ENCODE results near the gene ATP8B3. TPM values are rescaled to one million over a fixed set of nuclear protein-coding genes. Genes with fewer than 3 reads are reported as not detected.

The ATP8B3 gene
- polyA plus RNA-seq (ENCODE audit: insufficient read length in 3 of 3) = under 1 TPM; 0.56 to 1.00 (median 0.65) TPM
- long read RNA-seq, donor 1 = 0 reads
- long read RNA-seq, donor 2 = 0 reads
- long read RNA-seq, donor 3 = 0 reads
- long read RNA-seq, donor 4 = 0 reads
- long read RNA-seq, donor 5 = 0 reads
- long read RNA-seq, donor 6 = 0 reads
- long read RNA-seq, donor 7 = 0 reads
- long read RNA-seq, donor 8 = 0 reads
- long read RNA-seq, donor 9 = 0 reads
- long read RNA-seq, donor 10 = 0 reads
- long read RNA-seq, donor 11 = 0 reads
- long read RNA-seq, donor 12 = 0 reads
- long read RNA-seq, donor 13 = 0 reads
- long read RNA-seq, donor 14 = 0 reads
- long read RNA-seq, donor 15 = 0 reads
- long read RNA-seq, donor 16 = 0 reads

DNA sequence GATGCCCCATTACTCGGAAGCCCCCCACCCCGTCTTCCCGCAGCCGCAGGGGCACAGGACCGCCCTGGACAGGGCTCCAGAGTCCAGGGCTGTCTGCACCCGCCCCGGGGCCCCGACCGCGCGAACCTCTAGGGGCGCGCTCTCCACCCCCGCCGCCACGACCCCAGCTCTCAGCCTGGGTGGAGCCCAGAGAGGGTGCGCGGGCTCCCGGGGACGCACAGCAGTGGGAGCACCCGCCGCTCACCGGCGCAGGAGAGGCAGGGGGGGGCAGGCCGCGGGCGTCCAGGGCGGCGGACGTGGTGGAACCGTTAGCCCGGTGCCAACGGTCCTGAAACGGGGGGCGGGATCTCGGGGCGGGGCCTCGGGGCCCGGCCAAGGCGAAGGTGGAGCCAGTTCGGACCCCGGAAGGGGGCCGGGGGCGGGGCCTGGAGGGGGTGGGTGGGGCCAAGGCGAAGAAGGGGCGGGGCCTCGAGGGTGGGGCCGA, at the start of gene ATP8B3:
TSS of gene ATP8B3 (minus strand) at position 335 of the 484 bp plus-strand sequence. CDS start 540 bp downstream, outside the sequence.
- DNase-seq (ENCODE audit: extremely low read depth in 1 of 11, low read depth in 9 of 11, low spot score in 4 of 11) = no peak

DNA sequence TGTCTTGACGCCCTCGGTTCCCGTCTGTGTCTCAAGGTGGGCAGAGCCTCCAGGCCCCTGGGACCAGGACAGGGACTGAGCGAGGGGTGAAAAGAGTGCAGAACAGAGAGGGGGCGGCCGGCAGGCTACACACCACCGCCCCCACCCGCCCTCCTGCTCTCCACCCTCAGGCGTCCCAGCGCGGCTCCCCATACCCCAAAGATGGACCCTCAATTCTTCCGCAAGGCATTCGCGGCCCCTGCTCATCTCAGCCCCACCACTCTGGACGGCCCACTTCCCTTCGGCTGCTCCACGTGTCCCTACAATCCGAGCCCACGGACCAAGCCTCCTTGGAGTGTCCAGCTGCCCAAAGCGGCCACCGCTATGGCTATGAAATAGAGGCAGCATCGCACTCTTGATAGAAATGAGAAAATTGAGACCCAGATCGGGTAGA, 49.5 kb upstream of the ATP8B3 start:
- no peak for DNase-seq (ENCODE audit: extremely low read depth in 1 of 11, low read depth in 9 of 11, low spot score in 4 of 11)

GRCh38 chr19:1860821-1861598, 48.9 kb upstream of the ATP8B3 start:
- no peak for DNase-seq (ENCODE audit: extremely low read depth in 1 of 11, low read depth in 9 of 11, low spot score in 4 of 11)

DNA sequence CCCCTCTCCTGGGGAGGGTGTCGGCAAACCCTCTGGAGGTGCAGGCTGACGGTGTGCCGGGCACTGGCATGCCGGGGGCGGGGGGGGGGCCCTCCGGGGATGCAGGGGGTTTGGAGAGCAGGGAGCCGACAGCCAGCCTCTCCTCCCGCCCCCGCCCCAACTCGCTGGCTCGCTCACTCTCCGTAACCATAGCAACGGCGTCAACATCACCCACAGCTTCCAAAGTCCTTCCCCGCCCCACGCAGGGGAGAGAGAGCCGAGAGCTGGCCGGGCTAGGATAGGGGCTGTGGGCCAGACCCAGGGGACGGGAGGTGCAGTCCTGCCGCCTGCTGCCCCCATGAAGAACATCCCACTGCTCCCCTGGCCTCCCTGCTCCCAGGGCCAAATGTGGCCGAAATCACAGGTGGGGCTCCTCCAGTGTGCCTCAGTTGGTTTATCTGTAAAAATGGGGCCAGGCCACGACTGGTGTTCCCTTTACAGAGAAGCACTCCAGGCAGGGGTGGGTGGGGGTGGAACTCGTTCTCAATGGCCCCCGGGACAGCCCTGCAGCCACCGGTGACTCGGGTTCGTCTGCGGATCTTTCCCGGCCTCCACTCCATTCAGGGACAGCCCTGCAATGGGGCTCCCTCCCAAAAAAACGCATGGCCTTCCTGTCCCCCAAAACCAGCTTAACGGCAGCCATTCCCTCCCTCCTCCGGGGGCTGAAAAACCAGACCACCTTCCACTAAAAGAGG, 48.1 kb upstream of the ATP8B3 start:
- peak in 8 of 11 donors; percentile 62 to 91 (median 80) for DNase-seq (ENCODE audit: extremely low read depth in 1 of 11, low read depth in 9 of 11, low spot score in 4 of 11)

- no peak for DNase-seq (ENCODE audit: extremely low read depth in 1 of 11, low read depth in 9 of 11, low spot score in 4 of 11)
Measured at GRCh38 chr19:1859331-1859781, 47.3 kb upstream of the ATP8B3 start.

GRCh38 chr19:1858412-1859081, 46.5 kb upstream of the ATP8B3 start:
- no peak for DNase-seq (ENCODE audit: extremely low read depth in 1 of 11, low read depth in 9 of 11, low spot score in 4 of 11)

DNA sequence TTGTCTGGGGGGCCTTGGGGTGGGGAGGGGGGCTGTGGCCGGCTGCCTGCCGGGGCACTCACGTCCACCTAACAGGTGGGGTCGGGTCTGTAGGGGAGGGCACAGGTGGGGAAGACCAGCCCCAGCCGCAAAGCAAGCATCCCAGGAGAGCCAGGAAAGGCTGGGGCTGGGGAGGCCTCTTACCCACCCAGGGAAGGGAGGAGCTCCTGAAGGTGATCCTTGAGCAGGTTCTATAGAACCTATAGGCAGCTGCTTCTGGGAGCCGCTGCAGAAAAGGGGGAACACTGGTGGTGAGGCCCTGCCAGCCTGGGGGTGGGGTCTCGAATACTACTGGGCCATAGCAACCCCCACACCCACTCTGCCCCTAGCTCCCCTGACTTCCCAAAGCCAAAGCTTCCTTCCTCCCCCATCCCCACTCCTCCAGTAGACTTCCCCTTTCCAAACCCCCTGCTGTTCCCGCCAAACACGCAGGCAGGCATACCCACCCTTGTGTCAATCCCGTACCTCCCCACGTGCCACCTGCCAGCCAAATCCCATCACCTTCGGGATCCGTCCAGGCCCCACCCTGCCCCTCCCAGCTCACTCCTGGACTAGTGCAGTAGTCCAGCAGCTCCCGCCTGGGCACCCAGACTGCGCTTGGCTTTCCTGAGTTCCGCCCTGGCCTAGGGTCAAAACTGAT, 45.7 kb upstream of the ATP8B3 start:
- DNase-seq (ENCODE audit: extremely low read depth in 1 of 11, low read depth in 9 of 11, low spot score in 4 of 11) = no peak

DNA sequence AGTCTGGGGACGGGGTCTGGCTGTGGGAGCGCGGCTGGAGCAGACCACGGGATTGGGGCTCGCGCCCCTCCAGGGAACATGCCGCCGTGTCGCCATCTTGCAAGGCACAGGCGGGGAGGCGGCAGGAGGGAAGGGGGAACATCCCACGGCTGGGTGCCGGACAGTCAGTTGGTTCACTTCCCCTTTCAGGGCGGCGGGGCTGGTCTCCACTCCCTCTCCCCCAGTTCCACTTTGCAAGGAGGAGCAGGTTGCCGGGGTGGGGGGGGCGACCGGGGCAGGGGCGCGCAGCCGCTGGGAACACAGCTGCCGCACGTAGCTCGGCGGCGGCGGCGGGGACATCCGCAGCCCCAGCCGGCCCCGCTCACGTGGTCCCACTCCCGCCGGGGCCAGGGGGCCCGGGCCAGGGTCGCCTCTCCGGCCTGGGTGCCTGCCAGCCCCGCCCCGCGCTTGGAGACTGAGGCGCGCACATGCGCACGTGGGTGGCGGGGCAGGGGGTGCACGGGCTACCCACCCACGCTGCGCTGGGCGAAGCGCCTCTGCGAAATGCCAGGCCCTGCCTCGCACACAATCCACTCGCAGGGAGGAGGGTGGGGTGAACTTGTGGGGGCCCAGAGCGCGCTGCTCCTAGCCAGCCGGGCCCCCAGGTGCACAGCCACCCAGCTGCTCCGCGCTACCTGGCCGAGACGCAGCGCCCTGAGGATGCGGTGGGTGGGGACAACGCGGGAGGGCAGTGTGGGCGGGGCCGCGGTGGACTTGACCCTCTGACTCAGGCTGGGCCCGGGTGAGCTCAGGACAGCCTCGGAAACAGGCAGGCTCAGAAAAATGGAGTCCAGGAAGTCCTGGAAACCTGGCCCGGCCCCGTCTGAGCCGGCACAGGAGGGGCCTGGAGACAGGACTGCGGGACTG, 44.9 kb upstream of the ATP8B3 start:
- no peak for DNase-seq (ENCODE audit: extremely low read depth in 1 of 11, low read depth in 9 of 11, low spot score in 4 of 11)

DNA sequence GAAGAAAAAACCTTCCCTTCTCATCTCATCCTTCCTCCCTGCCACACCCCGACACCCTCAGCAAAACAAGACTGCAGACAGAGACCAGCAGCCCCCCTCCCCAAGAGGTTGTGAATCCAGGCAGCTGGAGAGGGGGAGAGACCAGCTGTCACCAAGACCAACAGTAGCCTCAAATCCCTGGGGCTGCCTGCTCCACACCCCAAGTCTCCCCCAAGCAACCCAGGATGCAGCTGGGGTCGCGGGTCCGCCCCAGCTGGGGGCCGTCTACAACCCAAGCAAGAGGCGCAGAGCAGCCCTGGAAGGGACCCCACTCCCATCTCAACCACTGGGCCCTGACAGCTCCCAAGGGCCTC, 44.2 kb upstream of the ATP8B3 start:
- no peak for DNase-seq (ENCODE audit: extremely low read depth in 1 of 11, low read depth in 9 of 11, low spot score in 4 of 11)

DNA sequence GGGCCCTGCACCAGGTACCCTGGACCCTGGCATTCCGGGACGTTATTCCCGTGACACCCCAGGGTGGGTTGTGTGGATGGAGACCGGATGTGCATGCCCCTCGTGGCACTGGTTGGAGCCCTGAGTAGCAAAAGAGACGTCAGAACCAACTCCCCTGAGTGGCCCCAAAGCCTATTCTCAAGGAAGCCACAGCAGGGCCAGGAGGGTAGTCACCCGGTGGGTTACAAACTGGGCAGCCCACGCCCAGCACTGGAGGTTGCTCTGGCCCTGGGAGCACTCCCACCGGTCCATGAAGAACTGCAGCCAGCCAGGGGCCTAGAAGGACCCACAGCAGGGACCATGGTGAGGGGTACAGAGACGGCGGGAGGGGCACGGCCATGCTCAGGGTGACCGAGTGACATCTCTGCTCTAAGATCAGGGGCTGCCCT, 43.8 kb upstream of the ATP8B3 start:
- DNase-seq (ENCODE audit: extremely low read depth in 1 of 11, low read depth in 9 of 11, low spot score in 4 of 11) = no peak

DNA sequence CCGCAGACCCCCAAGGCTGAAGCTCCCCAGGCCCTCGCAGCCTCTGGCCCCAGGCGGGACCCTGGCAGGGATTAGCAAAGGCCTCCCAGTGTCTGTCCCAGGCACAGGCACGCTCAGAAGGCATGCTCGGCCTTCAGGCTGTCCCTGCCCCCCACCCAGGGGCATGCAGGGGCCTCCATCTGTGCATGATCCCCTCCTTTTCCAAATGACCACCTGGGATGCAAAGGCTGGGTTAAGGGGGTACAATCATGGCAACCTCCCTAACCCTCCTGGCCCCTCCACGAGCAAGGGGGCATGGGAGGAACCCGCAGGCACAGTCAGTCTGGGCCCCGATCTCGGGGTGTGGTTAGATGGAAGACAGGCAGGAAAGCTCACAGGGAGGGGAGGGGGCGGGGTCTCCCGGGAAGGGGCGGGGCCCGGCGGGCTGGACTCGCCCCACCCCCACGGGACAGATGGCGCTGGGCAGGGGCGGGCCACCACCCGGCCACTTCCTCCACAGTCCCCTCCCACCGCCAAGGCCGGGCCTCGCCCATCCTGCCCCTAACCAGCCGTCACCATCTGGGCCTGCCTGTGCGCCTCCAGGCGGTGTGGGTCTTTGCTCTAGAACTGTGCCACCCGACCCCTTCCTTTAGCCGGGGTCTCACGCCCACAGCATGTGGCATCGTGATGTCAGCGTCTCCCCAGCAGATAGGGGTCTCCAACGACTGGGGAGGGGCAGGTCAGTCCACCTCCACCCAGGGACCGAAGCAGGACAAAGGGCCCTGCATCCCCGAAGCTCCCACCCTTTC, 43.2 kb upstream of the ATP8B3 start:
- DNase-seq (ENCODE audit: extremely low read depth in 1 of 11, low read depth in 9 of 11, low spot score in 4 of 11) = peak in 2 of 11 donors; percentile 67 to 74

DNA sequence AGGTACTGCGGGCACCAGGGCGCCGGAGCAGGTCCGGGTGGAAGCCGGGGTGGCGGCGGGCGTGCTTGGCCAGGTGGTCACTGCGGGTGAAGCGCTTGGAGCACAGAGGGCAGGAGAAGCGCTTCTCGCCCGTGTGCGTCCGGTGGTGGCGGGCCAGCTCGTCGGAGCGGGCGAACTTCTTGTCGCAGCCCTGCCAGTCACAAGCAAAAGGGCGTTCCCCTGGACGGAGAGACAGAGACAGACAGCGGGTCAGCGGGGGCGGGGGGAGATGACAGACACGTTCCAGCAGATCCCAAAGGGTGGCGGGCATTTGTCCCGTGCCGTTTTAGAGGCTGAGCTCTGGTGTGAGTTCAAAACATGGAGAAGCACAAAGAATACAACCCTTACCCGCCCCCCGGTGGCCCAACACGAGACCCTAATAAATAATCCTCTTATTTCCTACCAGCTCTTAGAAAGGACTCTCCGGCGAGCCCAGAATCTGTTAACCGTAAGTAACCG, 42.5 kb upstream of the ATP8B3 start:
- no peak for DNase-seq (ENCODE audit: extremely low read depth in 1 of 11, low read depth in 9 of 11, low spot score in 4 of 11)

DNA sequence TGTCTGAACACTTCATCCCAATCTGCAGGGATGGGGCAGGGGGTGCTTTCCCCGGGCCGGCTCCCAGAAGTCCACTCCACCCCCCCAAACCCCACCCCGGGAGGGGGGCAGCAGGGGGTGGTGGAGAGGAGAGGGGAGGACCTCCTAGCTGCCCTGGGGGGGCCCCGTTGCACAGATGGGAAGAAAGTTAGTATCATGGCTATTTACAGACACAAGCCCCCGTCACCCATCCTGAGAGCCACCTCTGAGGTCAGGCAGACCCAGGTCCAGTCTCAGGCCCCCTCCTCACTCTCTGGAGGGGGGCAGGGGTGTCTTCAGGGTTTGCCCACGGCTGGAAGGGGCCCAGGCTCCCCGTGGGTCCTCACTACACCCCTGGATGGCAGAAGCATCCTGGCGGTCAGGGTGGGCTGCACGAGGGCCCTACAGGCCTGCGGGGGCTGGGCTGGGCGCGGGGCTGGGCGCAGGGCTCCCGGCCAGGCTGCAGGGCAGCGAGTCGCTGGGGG, 42.0 kb upstream of the ATP8B3 start:
- DNase-seq (ENCODE audit: extremely low read depth in 1 of 11, low read depth in 9 of 11, low spot score in 4 of 11) = no peak

GRCh38 chr19:1853295-1854038, 41.4 kb upstream of the ATP8B3 start:
- no peak for DNase-seq (ENCODE audit: extremely low read depth in 1 of 11, low read depth in 9 of 11, low spot score in 4 of 11)

DNA sequence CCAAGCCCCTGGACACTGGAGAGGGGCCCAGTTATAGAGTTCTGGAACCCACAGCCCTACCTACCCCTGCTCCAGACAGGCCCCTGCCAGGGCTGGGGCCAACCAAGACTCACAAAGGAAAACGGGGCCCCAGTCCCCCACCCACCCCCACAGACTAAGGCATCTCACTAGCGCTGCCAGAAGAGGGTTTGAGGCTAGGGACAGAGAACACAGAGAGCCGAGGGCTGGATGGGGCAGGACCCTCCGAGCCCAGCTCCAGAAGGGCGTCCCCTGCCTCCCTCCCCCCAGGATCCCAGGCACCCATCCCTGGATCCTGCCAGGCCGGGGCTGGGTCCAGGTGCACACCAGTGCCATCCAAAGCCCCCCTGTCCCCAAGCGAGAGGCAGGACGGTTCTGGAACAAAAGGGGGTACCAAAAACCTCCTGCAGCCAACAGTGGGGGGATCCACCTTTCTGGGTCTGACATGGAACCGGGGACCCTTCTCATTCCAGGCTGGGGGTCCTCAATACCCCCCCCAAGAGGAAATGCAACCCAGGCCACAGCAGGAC, 40.6 kb upstream of the ATP8B3 start:
- no peak for DNase-seq (ENCODE audit: extremely low read depth in 1 of 11, low read depth in 9 of 11, low spot score in 4 of 11)
